Measurements from ENCODE around the gene WDR5.

Gene WDR5

GRCh38 chr9:134170532-134171315 lies 34.8 kb downstream of the WDR5 start:
- Histone ChIP-seq H3K4me3 (no peak overlapping the region), H3K27ac (peak overlapping the region in 1 of 21 experiments; percentile 43)

GRCh38 chr9:134171316-134172197 lies 35.7 kb downstream of the WDR5 start:
- peak overlapping the region in 11 of 21 experiments; percentile 2 to 74 (median 43) for H3K27ac ChIP-seq
- no peak overlapping the region for H3K4me3 ChIP-seq

GRCh38 chr9:134172198-134173126 lies 36.6 kb downstream of the WDR5 start:
- no peak overlapping the region for H3K4me3 ChIP-seq
- H3K27ac ChIP-seq = peak overlapping the region in 10 of 21 experiments; percentile 25 to 74 (median 46)

GRCh38 chr9:134173127-134174072 lies 37.5 kb downstream of the WDR5 start:
- Histone ChIP-seq H3K27ac (peak overlapping the region in 4 of 21 experiments; percentile 18 to 74 (median 54)), H3K4me3 (no peak overlapping the region)

- Histone ChIP-seq H3K27ac (no peak overlapping the region), H3K4me3 (no peak overlapping the region)
Measured at GRCh38 chr9:134174073-134174449, 38.2 kb downstream of the WDR5 start.

GRCh38 chr9:134174526-134175290 lies 38.8 kb downstream of the WDR5 start:
- Histone ChIP-seq H3K4me3 (no peak overlapping the region), H3K27ac (no peak overlapping the region)

- Histone ChIP-seq H3K4me3 (no peak overlapping the region), H3K27ac (no peak overlapping the region)
Measured at GRCh38 chr9:134175291-134175807, 39.5 kb downstream of the WDR5 start.

GRCh38 chr9:134175808-134176598 lies 40.1 kb downstream of the WDR5 start:
- Histone ChIP-seq H3K4me3 (no peak overlapping the region), H3K27ac (no peak overlapping the region)

- no peak overlapping the region for H3K4me3 ChIP-seq
Measured at GRCh38 chr9:134176599-134176968, 40.7 kb downstream of the WDR5 start.

GRCh38 chr9:134177186-134177585 lies 41.3 kb downstream of the WDR5 start:
- Histone ChIP-seq H3K4me3 (no peak overlapping the region), H3K27ac (no peak overlapping the region)

More at GRCh38 chr9:134176599-134176968, 40.7 kb downstream of the WDR5 start:
- H3K27ac ChIP-seq = no peak overlapping the region

- Histone ChIP-seq H3K27ac (no peak overlapping the region), H3K4me3 (no peak overlapping the region)
Measured at GRCh38 chr9:134177624-134178393, 41.9 kb downstream of the WDR5 start.

- Histone ChIP-seq H3K27ac (no peak overlapping the region), H3K4me3 (no peak overlapping the region)
Measured at GRCh38 chr9:134178394-134178767, 42.5 kb downstream of the WDR5 start.

GRCh38 chr9:134178768-134179551 lies 43.1 kb downstream of the WDR5 start:
- Histone ChIP-seq H3K4me3 (no peak overlapping the region), H3K27ac (no peak overlapping the region)

GRCh38 chr9:134179595-134179917 lies 43.7 kb downstream of the WDR5 start:
- H3K4me3 ChIP-seq = no peak overlapping the region
- H3K27ac ChIP-seq = no peak overlapping the region

GRCh38 chr9:134179918-134180785 lies 44.3 kb downstream of the WDR5 start:
- no peak overlapping the region for H3K4me3 ChIP-seq
- no peak overlapping the region for H3K27ac ChIP-seq
